CD14-positive monocyte (primary cell): ENCODE measurements around the gene DNAJB12. TPM values are rescaled to one million over a fixed set of nuclear protein-coding genes. Genes with fewer than 3 reads are reported as not detected.
A peak's percentile ranks its signal among the peaks of the same experiment; 100 is the strongest.

ENCODE experiments used
- DNase-seq, 3 donors: peaks; one replicate each; pipeline ENCODE4 v3.0.0-alpha.2; 2011 to 2022
- H2AFZ ChIP-seq: 2 replicates; pipeline ENCODE4 v1.6.0; 2012; ENCODE audit warnings: mild to moderate bottlenecking, low read depth, low read length, inconsistent platforms; ENCODE audit not compliant: insufficient read depth, poor library complexity, severe bottlenecking
- H3K27ac ChIP-seq, 2 donors: 1 replicate in 1 of 2; 2 replicates in 1 of 2; pipeline ENCODE4 v1.5.1; 2012 to 2013; ENCODE audit warnings: low read length in 2 of 2, control low read depth in 1 of 2, inconsistent platforms in 1 of 2, low read depth in 1 of 2, mild to moderate bottlenecking in 1 of 2
- H3K27me3 ChIP-seq, 2 donors: one replicate each; pipeline versions ENCODE4 v1.6.0 to v1.6.1; 2011 to 2013; ENCODE audit warnings: low read length in 2 of 2; ENCODE audit not compliant: control insufficient read depth in 2 of 2, insufficient read depth in 2 of 2
- H3K36me3 ChIP-seq, 2 donors: replicated peaks in 1 of 2; 1 replicate in 1 of 2; 2 replicates in 1 of 2; pipeline versions ENCODE4 v1.5.1 to v1.6.1; 2012 to 2013; ENCODE audit warnings: low read length in 2 of 2, control low read depth in 1 of 2, inconsistent platforms in 1 of 2, mild to moderate bottlenecking in 1 of 2; ENCODE audit not compliant: insufficient read depth in 2 of 2, control insufficient read depth in 1 of 2
- H3K4me1 ChIP-seq, 2 donors: 1 replicate in 1 of 2; 2 replicates in 1 of 2; pipeline versions ENCODE4 v1.5.1 to v1.6.1; 2012 to 2013; ENCODE audit warnings: low read length in 2 of 2, control low read depth in 1 of 2, inconsistent platforms in 1 of 2, mild to moderate bottlenecking in 1 of 2, moderate library complexity in 1 of 2; ENCODE audit not compliant: insufficient read depth in 2 of 2, control insufficient read depth in 1 of 2
- H3K4me2 ChIP-seq: replicated peaks from 2 replicates; pipeline ENCODE3; 2012; ENCODE audit warnings: low read length, moderate library complexity, mild to moderate bottlenecking; ENCODE audit not compliant: poor library complexity, severe bottlenecking; ENCODE audit errors: extremely low read depth
- H3K4me3 ChIP-seq, 3 experiments: fragments of 200-600 bp in 1 of 3; sonication (generic) in 1 of 3; replicated peaks in 1 of 3; 1 replicate in 2 of 3; 2 replicates in 1 of 3; pipeline ENCODE4 v1.5.1; 2011 to 2013; ENCODE audit warnings: low read length in 3 of 3, mild to moderate bottlenecking in 3 of 3, control low read depth in 2 of 3, low read depth in 2 of 3, inconsistent platforms in 1 of 3, moderate library complexity in 1 of 3
- H3K79me2 ChIP-seq: 2 replicates; pipeline ENCODE4 v1.6.0; 2012; ENCODE audit warnings: mild to moderate bottlenecking, control low read depth, inconsistent platforms, low read length, moderate library complexity; ENCODE audit not compliant: insufficient read depth
- H3K9ac ChIP-seq: 2 replicates; pipeline ENCODE4 v1.6.0; 2017; ENCODE audit warnings: low read length, mild to moderate bottlenecking; ENCODE audit not compliant: insufficient read depth, poor library complexity, severe bottlenecking
- H3K9me3 ChIP-seq, 2 donors: replicated peaks in 1 of 2; 1 replicate in 1 of 2; 2 replicates in 1 of 2; pipeline versions ENCODE4 v1.5.1 to v1.6.1; 2012 to 2013; ENCODE audit warnings: low read length in 2 of 2, control low read depth in 1 of 2; ENCODE audit not compliant: control insufficient read depth in 1 of 2, insufficient read depth in 1 of 2
- H4K20me1 ChIP-seq: 2 replicates; pipeline ENCODE4 v1.6.0; 2012; ENCODE audit warnings: mild to moderate bottlenecking, low read length, control low read depth, moderate library complexity; ENCODE audit not compliant: insufficient read depth
- H3K27ac Mint-ChIP-seq, 7 donors: one replicate each; pipeline ENCODE4 v1.8.0; 2020; ENCODE audit warnings: mild to moderate bottlenecking in 7 of 7, mixed read lengths in 7 of 7, moderate library complexity in 6 of 7, inconsistent platforms in 2 of 7
- H3K27me3 Mint-ChIP-seq, 3 donors: one replicate each; pipeline ENCODE4 v1.8.0; 2021 to 2022; ENCODE audit warnings: low read depth in 3 of 3, mild to moderate bottlenecking in 3 of 3, mixed read lengths in 3 of 3, moderate library complexity in 3 of 3, inconsistent platforms in 1 of 3
- H3K36me3 Mint-ChIP-seq, 2 donors: one replicate each; pipeline ENCODE4 v1.8.0; 2020; ENCODE audit warnings: mixed read lengths in 2 of 2, inconsistent platforms in 1 of 2, mild to moderate bottlenecking in 1 of 2
- H3K4me1 Mint-ChIP-seq: one replicate; pipeline ENCODE4 v1.8.0; 2020; ENCODE audit warnings: mild to moderate bottlenecking, mixed read lengths
- H3K4me3 Mint-ChIP-seq, 2 donors: one replicate each; pipeline ENCODE4 v1.8.0; 2020; ENCODE audit warnings: mild to moderate bottlenecking in 2 of 2, mixed read lengths in 2 of 2, moderate library complexity in 1 of 2
- H3K9me3 Mint-ChIP-seq, 7 donors: one replicate each; pipeline ENCODE4 v1.8.0; 2020 to 2022; ENCODE audit warnings: mixed read lengths in 7 of 7, mild to moderate bottlenecking in 6 of 7, moderate library complexity in 6 of 7, inconsistent platforms in 2 of 7
- CTCF ChIP-seq: fragments of 200-600 bp; IDR thresholded peaks from one replicate; pipeline ENCODE4 v1.8.0; 2022; ENCODE audit warnings: antibody characterized with exemption, mild to moderate bottlenecking
- WGBS: methylation state at CpG from one replicate; pipeline ENCODE4 v1.1.5; 2013; ENCODE audit warnings: missing lambda C conversion rate; ENCODE audit not compliant: insufficient coverage; 5-methylcytosine and 5-hydroxymethylcytosine counted together
- intact Hi-C, 2 donors: fragments of 100-400 bp; cut with micrococcal nuclease; formaldehyde crosslinking; loops; one replicate each; pipeline versions ENCODE4 v1.15.0 to v1.15.1; 2023
- polyA plus RNA-seq, 3 donors: library from polyadenylated mRNA; depleted of rRNA in 1 of 3; unstranded in 2 of 3; stranded (reverse) in 1 of 3; fragments of 300-500 nt in 2 of 3; fragments of >200 nt in 1 of 3; fragmentation: Illumina TruSeq in 2 of 3; gene quantifications; 1 replicate in 2 of 3; 2 replicates in 1 of 3; pipeline ENCODE4 v1.2.3, GENCODE V29; 2012 to 2021

The DNAJB12 gene
- polyA plus RNA-seq, 3 donors, result 26.5 to 42.5 (median 37.9) TPM

GRCh38 chr10:72330069-72330426, 24.7 kb downstream of the DNAJB12 start:
- Histone ChIP-seq H2AFZ (no peak overlapping the region), H3K4me2 (no peak overlapping the region), H3K36me3 (peaks cover 6 to 13% of the 10 kb centered on the region in 2 donors), H3K4me1 (peaks cover 78 to 79% of the 10 kb centered on the region in 2 donors), H3K27ac (no peak overlapping the region), H3K4me3 (no peak overlapping the region), H3K27me3 (no peaks in the 10 kb centered on the region), H4K20me1 (peaks cover under 1% of the 10 kb centered on the region), H3K79me2 (no peaks in the 10 kb centered on the region), H3K9ac (no peak overlapping the region), H3K9me3 (no peaks in the 10 kb centered on the region)
- Mint-ChIP-seq H3K9me3 (peaks cover 0 to 8% (median 0%) of the 10 kb centered on the region in 7 donors), H3K27me3 (peaks cover 0 to 12% (median 5%) of the 10 kb centered on the region in 3 donors), H3K36me3 (peaks cover 17 to 18% of the 10 kb centered on the region in 2 donors), H3K4me1 (peaks cover 81% of the 10 kb centered on the region), H3K4me3 (peak overlapping the region in 1 of 2 donors; percentile 46), H3K27ac (peak overlapping the region in 6 of 7 donors; percentile 24 to 96 (median 69))
- 13% methylated on average over 1 of the region's 2 CpGs for WGBS
- no peak for TF ChIP-seq CTCF
- no peak for DNase-seq
- intact Hi-C loops, result loop anchor here (5.0 to 10.0 kb wide), 3 partner anchors 33 to 195 kb away; partner anchors contain the start of gene DDIT4 (in 1 of the 2)

GRCh38 chr10:72329290-72330068, 25.2 kb downstream of the DNAJB12 start:
- Histone ChIP-seq H3K27ac (no peak overlapping the region), H3K79me2 (no peaks in the 10 kb centered on the region), H3K4me2 (no peak overlapping the region), H3K36me3 (peaks cover 6 to 10% of the 10 kb centered on the region in 2 donors), H3K27me3 (no peaks in the 10 kb centered on the region), H4K20me1 (no peaks in the 10 kb centered on the region), H2AFZ (no peak overlapping the region), H3K4me1 (peaks cover 74 to 76% of the 10 kb centered on the region in 2 donors), H3K9ac (no peak overlapping the region), H3K9me3 (no peaks in the 10 kb centered on the region), H3K4me3 (no peak overlapping the region)
- Mint-ChIP-seq H3K27ac (peak overlapping the region in 5 of 7 donors; percentile 24 to 96 (median 72)), H3K36me3 (peaks cover 13 to 16% of the 10 kb centered on the region in 2 donors), H3K27me3 (peaks cover 0 to 11% (median 5%) of the 10 kb centered on the region in 3 donors), H3K4me1 (peaks cover 81% of the 10 kb centered on the region), H3K4me3 (peak overlapping the region in 1 of 2 donors; percentile 46), H3K9me3 (peaks cover 0 to 8% (median 0%) of the 10 kb centered on the region in 7 donors)
- DNase-seq, result peak in 2 of 3 donors; percentile 34 to 37
- no peak for TF ChIP-seq CTCF
- intact Hi-C loops, result loop anchor here (5.0 to 10.0 kb wide), 3 partner anchors 32 to 195 kb away; partner anchors contain the start of gene DDIT4 (in 1 of the 2)
- WGBS, result 37% methylated on average over 7 of the region's 11 CpGs
